Endodermal cell (in vitro differentiated cells): ENCODE data around the gene SPOCK1. TPM values are rescaled to one million over a fixed set of nuclear protein-coding genes. Genes with fewer than 3 reads are reported as not detected.

Experiments used
- DNase-seq: peaks from one replicate; pipeline ENCODE4 v3.0.0-alpha.2; 2017
- H3K27ac ChIP-seq: 2 replicates; pipeline ENCODE4 v1.5.1; 2013; ENCODE audit warnings: mild to moderate bottlenecking, low read depth, low read length, moderate library complexity
- H3K27me3 ChIP-seq: 2 replicates; pipeline ENCODE4 v1.6.1; 2013; ENCODE audit warnings: mild to moderate bottlenecking, low read length, moderate library complexity; ENCODE audit not compliant: insufficient read depth, control insufficient read depth, poor library complexity, severe bottlenecking
- H3K36me3 ChIP-seq: 2 replicates; pipeline ENCODE4 v1.7.0; 2013; ENCODE audit warnings: mild to moderate bottlenecking, low read length, moderate library complexity; ENCODE audit not compliant: control insufficient read depth, insufficient read depth
- H3K4me1 ChIP-seq: one replicate; pipeline ENCODE4 v1.7.0; 2013; ENCODE audit warnings: low read length; ENCODE audit not compliant: control insufficient read depth, insufficient read depth
- H3K4me3 ChIP-seq: 2 replicates; pipeline ENCODE4 v1.5.1; 2013; ENCODE audit warnings: mild to moderate bottlenecking, low read length, moderate library complexity
- H3K9ac ChIP-seq: 2 replicates; pipeline ENCODE4 v1.6.1; 2013; ENCODE audit warnings: mild to moderate bottlenecking, low read length, moderate library complexity; ENCODE audit not compliant: poor library complexity, severe bottlenecking; ENCODE audit errors: extremely low read depth
- H3K9me3 ChIP-seq: 2 replicates; pipeline ENCODE4 v1.6.1; 2013; ENCODE audit warnings: mild to moderate bottlenecking, low read length, moderate library complexity; ENCODE audit not compliant: control insufficient read depth
- H3K27ac Mint-ChIP-seq: 2 replicates; pipeline ENCODE4 v1.8.0; 2020; ENCODE audit warnings: mixed read lengths
- H3K27me3 Mint-ChIP-seq: 2 replicates; pipeline ENCODE4 v1.8.0; 2021; ENCODE audit warnings: mild to moderate bottlenecking, mixed read lengths; ENCODE audit not compliant: insufficient read depth
- H3K36me3 Mint-ChIP-seq: 2 replicates; pipeline ENCODE4 v1.8.0; 2020; ENCODE audit warnings: low read depth, mixed read lengths
- H3K4me1 Mint-ChIP-seq: 2 replicates; pipeline ENCODE4 v1.8.0; 2020; ENCODE audit warnings: mixed read lengths
- H3K4me3 Mint-ChIP-seq: 2 replicates; pipeline ENCODE4 v1.8.0; 2020; ENCODE audit warnings: mild to moderate bottlenecking, moderate library complexity, mixed read lengths
- H3K9me3 Mint-ChIP-seq: 2 replicates; pipeline ENCODE4 v1.8.0; 2020; ENCODE audit warnings: mild to moderate bottlenecking, mixed read lengths
- WGBS, 2 experiments: methylation state at CpG; one replicate each; pipeline versions ENCODE4 v1.1.5 to v1.1.7; 2013; ENCODE audit warnings: missing lambda C conversion rate in 2 of 2, mixed read lengths in 1 of 2; ENCODE audit not compliant: insufficient coverage in 1 of 2, insufficient read length in 1 of 2; 5-methylcytosine and 5-hydroxymethylcytosine counted together
- total RNA-seq, 2 donors: library from RNA; stranded (reverse); fragmentation: NEBNext Ultra II Directional in 1 of 2; extraction: Animal tissue kit (Norgen Biotek cat#: 25700) in 1 of 2; gene quantifications; 2 replicates in 1 of 2; 3 replicates in 1 of 2; pipeline ENCODE4 v1.2.1, GENCODE V29; 2021
- TF ChIP-seq, protein P1 (sequence below): fragments of 200-600 bp; sonication (generic); conservative IDR thresholded peaks from 2 replicates; pipeline ENCODE4 v1.5.0; 2021; ENCODE audit warnings: antibody characterized with exemption, mild to moderate bottlenecking

SPOCK1 gene
- total RNA-seq, 2 donors from 2014 or later = 25.8 to 39.8 TPM

DNA sequence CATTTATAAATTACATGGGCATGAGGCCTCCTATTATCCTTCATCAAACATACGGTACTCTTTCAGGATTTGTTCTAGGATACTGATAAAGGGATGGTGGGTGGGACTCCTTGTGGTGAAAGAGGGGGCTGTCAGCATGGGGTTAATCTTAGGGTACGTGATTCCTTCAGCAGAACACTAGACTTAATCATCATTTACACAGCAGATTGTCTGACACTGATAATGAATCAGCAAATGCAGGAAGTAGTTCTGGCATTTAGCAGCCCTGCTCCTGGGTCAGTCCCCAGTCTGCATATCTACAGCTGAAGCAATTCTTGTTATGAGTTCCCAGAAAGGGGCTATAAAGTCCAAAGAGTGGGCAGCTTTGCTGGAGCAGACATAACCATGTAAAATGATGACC is 384.6 kb downstream of the SPOCK1 start:
- H3K36me3 ChIP-seq = no peaks in the 10 kb centered on the region
- TF ChIP-seq, protein P1, sequence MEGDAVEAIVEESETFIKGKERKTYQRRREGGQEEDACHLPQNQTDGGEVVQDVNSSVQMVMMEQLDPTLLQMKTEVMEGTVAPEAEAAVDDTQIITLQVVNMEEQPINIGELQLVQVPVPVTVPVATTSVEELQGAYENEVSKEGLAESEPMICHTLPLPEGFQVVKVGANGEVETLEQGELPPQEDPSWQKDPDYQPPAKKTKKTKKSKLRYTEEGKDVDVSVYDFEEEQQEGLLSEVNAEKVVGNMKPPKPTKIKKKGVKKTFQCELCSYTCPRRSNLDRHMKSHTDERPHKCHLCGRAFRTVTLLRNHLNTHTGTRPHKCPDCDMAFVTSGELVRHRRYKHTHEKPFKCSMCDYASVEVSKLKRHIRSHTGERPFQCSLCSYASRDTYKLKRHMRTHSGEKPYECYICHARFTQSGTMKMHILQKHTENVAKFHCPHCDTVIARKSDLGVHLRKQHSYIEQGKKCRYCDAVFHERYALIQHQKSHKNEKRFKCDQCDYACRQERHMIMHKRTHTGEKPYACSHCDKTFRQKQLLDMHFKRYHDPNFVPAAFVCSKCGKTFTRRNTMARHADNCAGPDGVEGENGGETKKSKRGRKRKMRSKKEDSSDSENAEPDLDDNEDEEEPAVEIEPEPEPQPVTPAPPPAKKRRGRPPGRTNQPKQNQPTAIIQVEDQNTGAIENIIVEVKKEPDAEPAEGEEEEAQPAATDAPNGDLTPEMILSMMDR = peak; percentile 57
- 27% methylated on average over 1 of the region's 2 CpGs; no CpG with 5 or more reads in 1 of the 2 experiments for WGBS, 2 experiments
- no peaks in the 10 kb centered on the region for H3K27me3 ChIP-seq
- Mint-ChIP-seq H3K4me3 (peak overlapping the region; percentile 23), H3K27me3 (no peaks in the 10 kb centered on the region), H3K36me3 (peaks cover 2% of the 10 kb centered on the region), H3K27ac (peak overlapping the region; percentile 78), H3K9me3 (no peaks in the 10 kb centered on the region), H3K4me1 (peaks cover 44% of the 10 kb centered on the region)
- H3K9ac ChIP-seq = no peak overlapping the region
- no peak for DNase-seq
- H3K9me3 ChIP-seq = no peaks in the 10 kb centered on the region
- no peak overlapping the region for H3K27ac ChIP-seq
- H3K4me3 ChIP-seq = peak overlapping the region; percentile 50
- peaks cover 16% of the 10 kb centered on the region for H3K4me1 ChIP-seq

DNA sequence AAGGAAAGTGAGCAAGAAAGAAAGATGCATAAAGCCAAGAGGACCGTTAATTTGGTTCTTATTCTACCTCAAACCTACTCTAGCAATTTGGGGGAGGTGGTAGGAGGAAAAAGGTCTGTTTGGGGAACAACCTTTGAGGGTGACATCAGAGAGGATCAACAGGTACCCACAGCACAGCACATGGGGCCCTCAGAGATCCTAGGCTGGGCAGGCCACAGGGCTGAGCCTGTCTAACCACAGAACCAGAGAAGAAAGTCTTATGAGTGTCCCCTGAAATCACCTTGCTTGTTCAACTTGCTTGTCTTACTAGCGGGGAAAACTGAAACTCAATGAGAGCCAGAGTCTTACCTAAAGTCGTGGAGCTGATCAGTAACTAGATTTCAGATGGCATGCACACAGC is 385.2 kb downstream of the SPOCK1 start:
- Histone ChIP-seq H3K9me3 (no peaks in the 10 kb centered on the region), H3K36me3 (no peaks in the 10 kb centered on the region), H3K27me3 (no peaks in the 10 kb centered on the region), H3K4me1 (peaks cover 18% of the 10 kb centered on the region), H3K4me3 (no peak overlapping the region), H3K27ac (no peak overlapping the region), H3K9ac (no peak overlapping the region)
- Mint-ChIP-seq H3K9me3 (no peaks in the 10 kb centered on the region), H3K36me3 (peaks cover 2% of the 10 kb centered on the region), H3K27ac (no peak overlapping the region), H3K27me3 (no peaks in the 10 kb centered on the region), H3K4me3 (no peak overlapping the region), H3K4me1 (peaks cover 49% of the 10 kb centered on the region)
- DNase-seq = no peak
- WGBS, 2 experiments = 92% methylated on average over 2 to 3 of the region's 3 CpGs
- TF ChIP-seq, protein P1 = no peak

DNA sequence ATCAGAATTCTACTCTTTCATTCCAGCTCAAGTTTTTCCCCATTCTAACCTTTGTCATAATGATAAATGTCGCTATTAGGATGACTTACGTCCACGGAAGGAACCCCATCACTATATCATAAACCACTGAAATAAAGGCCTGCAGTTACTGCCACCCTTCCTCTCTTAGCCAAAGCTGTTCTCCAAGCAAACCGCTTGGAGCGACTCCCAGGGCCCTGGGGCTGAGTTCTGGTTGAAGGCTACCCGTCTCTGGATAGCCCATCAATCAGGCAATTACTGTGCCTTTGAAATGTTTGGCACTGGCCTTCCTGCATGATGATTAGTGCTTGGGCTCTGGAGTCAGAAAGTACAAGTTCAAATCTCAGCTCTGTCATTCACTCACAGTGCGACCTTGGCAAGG is 386.0 kb downstream of the SPOCK1 start:
- 93 to 95% methylated on average over 7 of the region's 7 CpGs for WGBS, 2 experiments
- H3K9me3 ChIP-seq = no peaks in the 10 kb centered on the region
- peaks cover 18% of the 10 kb centered on the region for H3K4me1 ChIP-seq
- H3K4me3 Mint-ChIP-seq = no peak overlapping the region
- H3K9me3 Mint-ChIP-seq = no peaks in the 10 kb centered on the region
- TF ChIP-seq, protein P1 = no peak
- H3K27ac ChIP-seq = no peak overlapping the region
- no peak overlapping the region for H3K27ac Mint-ChIP-seq
- no peak for DNase-seq
- no peaks in the 10 kb centered on the region for H3K27me3 Mint-ChIP-seq
- H3K4me1 Mint-ChIP-seq = peaks cover 53% of the 10 kb centered on the region
- no peak overlapping the region for H3K9ac ChIP-seq
- peaks cover 2% of the 10 kb centered on the region for H3K36me3 Mint-ChIP-seq
- H3K36me3 ChIP-seq = no peaks in the 10 kb centered on the region
- H3K4me3 ChIP-seq = no peak overlapping the region
- H3K27me3 ChIP-seq = no peaks in the 10 kb centered on the region
